B cell (primary cell): Measurements from ENCODE around the gene METTL23. TPM values are rescaled to one million over a fixed set of nuclear protein-coding genes. Genes with fewer than 3 reads are reported as not detected.

ENCODE experiments used
- ATAC-seq: fragments of 200-7000 bp; cut with Tn5 transposase; one replicate; pipeline ENCODE4 v1.10.0; 2021; ENCODE audit warnings: low read depth, mild to moderate bottlenecking, moderate number of reproducible peaks, moderate library complexity
- CTCF ChIA-PET: fragments of 350-600 bp; sonication (Branson Sonifier 250); formaldehyde crosslinking; loops from one replicate; lab custom pipeline; 2021; ENCODE audit warnings: antibody characterized with exemption, inconsistent platforms; lab: Charles Lee
- POLR2A ChIA-PET: fragments of 350-600 bp; sonication (Branson Sonifier 250); formaldehyde crosslinking; loops from one replicate; lab custom pipeline; 2021; ENCODE audit warnings: antibody characterized with exemption; lab: Charles Lee
- DNase-seq: peaks from one replicate; pipeline ENCODE4 v3.0.0; 2013
- H2AFZ ChIP-seq: 2 replicates; pipeline ENCODE4 v1.6.1; 2012; ENCODE audit warnings: mild to moderate bottlenecking, low read depth, low read length; ENCODE audit not compliant: insufficient read depth, poor library complexity, severe bottlenecking
- H3K27ac ChIP-seq, 2 donors: 1 replicate in 1 of 2; 2 replicates in 1 of 2; pipeline ENCODE4 v1.5.1; 2012 to 2013; ENCODE audit warnings: low read length in 2 of 2, mild to moderate bottlenecking in 2 of 2, moderate library complexity in 1 of 2
- H3K27me3 ChIP-seq, 4 experiments: fragments of 200-600 bp in 1 of 4; sonication (generic) in 1 of 4; replicated peaks in 1 of 4; 1 replicate in 2 of 4; 2 replicates in 2 of 4; pipeline versions ENCODE4 v1.6.1 to v1.7.0; 2013 to 2016; ENCODE audit warnings: low read length in 3 of 4, mild to moderate bottlenecking in 2 of 4, mixed read lengths in 1 of 4, moderate library complexity in 1 of 4; ENCODE audit not compliant: insufficient read depth in 4 of 4, control insufficient read depth in 3 of 4; ENCODE audit errors: control extremely low read depth in 1 of 4
- H3K36me3 ChIP-seq, 2 experiments: replicated peaks in 1 of 2; 1 replicate in 1 of 2; 2 replicates in 1 of 2; pipeline versions ENCODE4 v1.6.1 to v1.7.1; 2013; ENCODE audit warnings: low read length in 1 of 2; ENCODE audit not compliant: insufficient read depth in 2 of 2, control insufficient read depth in 1 of 2; ENCODE audit errors: control extremely low read depth in 1 of 2, extremely low read depth in 1 of 2
- H3K4me1 ChIP-seq, 2 donors: fragments of 200-600 bp in 1 of 2; sonication (generic) in 1 of 2; 1 replicate in 1 of 2; 2 replicates in 1 of 2; pipeline versions ENCODE4 v1.5.1 to v1.6.1; 2013 to 2017; ENCODE audit warnings: low read length in 2 of 2; ENCODE audit not compliant: control insufficient read depth in 2 of 2, insufficient read depth in 2 of 2
- H3K4me2 ChIP-seq: replicated peaks from 2 replicates; pipeline ENCODE3; 2012; ENCODE audit warnings: mild to moderate bottlenecking, low read depth, low read length; ENCODE audit not compliant: poor library complexity, severe bottlenecking
- H3K4me3 ChIP-seq, 5 experiments: fragments of 200-600 bp in 1 of 5; sonication (generic) in 1 of 5; 1 replicate in 3 of 5; 2 replicates in 2 of 5; pipeline versions ENCODE4 v1.5.1 to v1.7.0; 2011 to 2016; ENCODE audit warnings: low read length in 4 of 5, mild to moderate bottlenecking in 4 of 5, low read depth in 2 of 5, control low read depth in 1 of 5, moderate library complexity in 1 of 5; ENCODE audit not compliant: insufficient read depth in 1 of 5; ENCODE audit errors: control extremely low read depth in 1 of 5, extremely low read depth in 1 of 5
- H3K79me2 ChIP-seq: fragments of 200-600 bp; sonication (generic); one replicate; pipeline ENCODE4 v1.6.0; 2016; ENCODE audit warnings: low read length; ENCODE audit not compliant: control insufficient read depth, insufficient read depth
- H3K9ac ChIP-seq: fragments of 200-600 bp; sonication (generic); 2 replicates; pipeline ENCODE4 v1.6.1; 2017; ENCODE audit warnings: mild to moderate bottlenecking, low read length, moderate library complexity
- H3K9me3 ChIP-seq, 3 donors: one replicate each; pipeline versions ENCODE4 v1.6.1 to v1.7.1; 2013; ENCODE audit warnings: low read length in 2 of 3; ENCODE audit not compliant: control insufficient read depth in 2 of 3, insufficient read depth in 1 of 3; ENCODE audit errors: control extremely low read depth in 1 of 3
- H4K20me1 ChIP-seq: 2 replicates; pipeline ENCODE4 v1.6.0; 2012; ENCODE audit warnings: mild to moderate bottlenecking, low read length; ENCODE audit not compliant: insufficient read depth, control insufficient read depth, poor library complexity, severe bottlenecking
- H3K27ac Mint-ChIP-seq: one replicate; pipeline ENCODE4 v1.8.0; 2021; ENCODE audit warnings: mixed read lengths
- H3K27me3 Mint-ChIP-seq: one replicate; pipeline ENCODE4 v1.8.0; 2021; ENCODE audit warnings: mixed read lengths
- H3K4me1 Mint-ChIP-seq: one replicate; pipeline ENCODE4 v1.8.0; 2021; ENCODE audit warnings: mixed read lengths
- H3K4me3 Mint-ChIP-seq: one replicate; pipeline ENCODE4 v1.8.0; 2021; ENCODE audit warnings: mixed read lengths
- H3K9me3 Mint-ChIP-seq: one replicate; pipeline ENCODE4 v1.8.0; 2022; ENCODE audit warnings: mixed read lengths; ENCODE audit not compliant: insufficient read depth
- EZH2 ChIP-seq: IDR thresholded peaks from 2 replicates; pipeline ENCODE4 v1.6.1; 2012; ENCODE audit warnings: borderline replicate concordance, low read depth, mild to moderate bottlenecking, moderate library complexity, low read length; ENCODE audit not compliant: insufficient read depth, poor library complexity, severe bottlenecking
- whole genome bisulfite sequencing: methylation state at CpG from one replicate; pipeline ENCODE4 v1.1.5; 2013; ENCODE audit warnings: missing lambda C conversion rate; ENCODE audit not compliant: insufficient coverage; 5-methylcytosine and 5-hydroxymethylcytosine counted together
- intact Hi-C: fragments of 100-400 bp; cut with micrococcal nuclease; formaldehyde crosslinking; loops from one replicate; pipeline ENCODE4 v1.10.0; 2022
- polyA plus RNA-seq: library from polyadenylated mRNA; depleted of rRNA; stranded (reverse); fragments of >200 nt; gene quantifications from 2 replicates; pipeline ENCODE4 v1.2.3, GENCODE V29; 2012
- total RNA-seq, 2 donors: library from RNA; stranded (reverse); fragments of 120-200 nt in 1 of 2; gene quantifications; 1 replicate in 1 of 2; 2 replicates in 1 of 2; pipeline versions ENCODE4 v1.2.3 to v1.2.4, GENCODE V29; 2013 to 2022
- TF ChIP-seq, protein P1 (sequence below): fragments of 200-600 bp; IDR thresholded peaks from one replicate; pipeline ENCODE4 v1.8.0; 2022; ENCODE audit warnings: antibody characterized with exemption, mild to moderate bottlenecking

METTL23 gene
- total and polyA plus RNA-seq, 2 donors (not counting 1 experiment from before 2014, with no cell fraction given) = 64.0 to 68.1 TPM

DNA sequence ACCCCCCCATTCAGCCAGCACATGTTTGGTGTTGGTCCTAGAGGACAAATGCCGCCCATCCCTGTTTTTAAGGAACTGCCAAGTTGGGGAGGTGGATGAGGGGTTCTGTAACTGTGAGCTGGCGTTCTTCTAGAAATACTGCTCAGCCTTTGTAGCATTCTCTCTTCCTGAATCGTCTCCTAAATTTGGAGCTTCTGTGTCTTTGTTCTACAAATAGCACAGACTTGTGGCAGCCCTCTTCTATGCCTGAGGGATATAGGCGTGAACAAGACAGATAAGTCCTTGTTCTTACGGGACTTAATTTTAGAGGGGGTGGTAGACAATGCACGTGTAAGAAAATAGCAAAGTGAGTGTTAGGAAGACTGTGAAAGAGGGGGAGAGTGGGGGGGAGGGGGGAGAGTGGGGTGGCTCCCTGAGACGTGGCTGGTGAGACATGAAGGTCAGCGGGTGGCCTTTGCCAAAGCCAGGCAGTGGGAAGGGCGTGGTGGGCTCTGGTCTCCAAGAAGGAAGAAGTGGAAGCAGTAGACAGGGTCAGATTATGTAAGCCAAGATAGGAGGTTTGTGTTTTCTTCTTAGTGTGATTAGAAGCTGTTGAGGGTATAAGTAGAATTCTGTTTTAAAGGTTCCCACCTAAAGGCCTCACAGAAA, 21.2 kb downstream of the METTL23 start:
- Histone ChIP-seq H2AFZ (no peak overlapping the region), H3K79me2 (peaks cover 5% of the 10 kb centered on the region), H3K4me2 (no peak overlapping the region), H3K9me3 (no peaks in the 10 kb centered on the region), H4K20me1 (no peaks in the 10 kb centered on the region), H3K36me3 (peaks cover 18 to 38% of the 10 kb centered on the region in 2 experiments), H3K9ac (no peak overlapping the region), H3K4me3 (no peak overlapping the region), H3K4me1 (peaks cover 0 to 11% of the 10 kb centered on the region in 2 donors), H3K27ac (no peak overlapping the region), H3K27me3 (no peaks in the 10 kb centered on the region)
- WGBS = 91% methylated on average over 8 of the region's 9 CpGs
- no peak overlapping the region for H3K4me3 Mint-ChIP-seq
- intact Hi-C loops = no loop called here
- ATAC-seq = no peak
- DNase-seq = no peak
- no peak overlapping the region for H3K27ac Mint-ChIP-seq
- no peaks in the 10 kb centered on the region for H3K27me3 Mint-ChIP-seq
- ChIA-PET POLR2A (no interaction called here), CTCF (interaction anchor here (1.3 kb wide), 1 partner anchor 25 kb away, joined by 3 read pairs; no protein-coding TSS in a partner anchor)
- no peak for TF ChIP-seq EZH2
- TF ChIP-seq, protein P1, sequence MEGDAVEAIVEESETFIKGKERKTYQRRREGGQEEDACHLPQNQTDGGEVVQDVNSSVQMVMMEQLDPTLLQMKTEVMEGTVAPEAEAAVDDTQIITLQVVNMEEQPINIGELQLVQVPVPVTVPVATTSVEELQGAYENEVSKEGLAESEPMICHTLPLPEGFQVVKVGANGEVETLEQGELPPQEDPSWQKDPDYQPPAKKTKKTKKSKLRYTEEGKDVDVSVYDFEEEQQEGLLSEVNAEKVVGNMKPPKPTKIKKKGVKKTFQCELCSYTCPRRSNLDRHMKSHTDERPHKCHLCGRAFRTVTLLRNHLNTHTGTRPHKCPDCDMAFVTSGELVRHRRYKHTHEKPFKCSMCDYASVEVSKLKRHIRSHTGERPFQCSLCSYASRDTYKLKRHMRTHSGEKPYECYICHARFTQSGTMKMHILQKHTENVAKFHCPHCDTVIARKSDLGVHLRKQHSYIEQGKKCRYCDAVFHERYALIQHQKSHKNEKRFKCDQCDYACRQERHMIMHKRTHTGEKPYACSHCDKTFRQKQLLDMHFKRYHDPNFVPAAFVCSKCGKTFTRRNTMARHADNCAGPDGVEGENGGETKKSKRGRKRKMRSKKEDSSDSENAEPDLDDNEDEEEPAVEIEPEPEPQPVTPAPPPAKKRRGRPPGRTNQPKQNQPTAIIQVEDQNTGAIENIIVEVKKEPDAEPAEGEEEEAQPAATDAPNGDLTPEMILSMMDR = no peak
- peaks cover 3% of the 10 kb centered on the region for H3K4me1 Mint-ChIP-seq
- no peaks in the 10 kb centered on the region for H3K9me3 Mint-ChIP-seq

DNA sequence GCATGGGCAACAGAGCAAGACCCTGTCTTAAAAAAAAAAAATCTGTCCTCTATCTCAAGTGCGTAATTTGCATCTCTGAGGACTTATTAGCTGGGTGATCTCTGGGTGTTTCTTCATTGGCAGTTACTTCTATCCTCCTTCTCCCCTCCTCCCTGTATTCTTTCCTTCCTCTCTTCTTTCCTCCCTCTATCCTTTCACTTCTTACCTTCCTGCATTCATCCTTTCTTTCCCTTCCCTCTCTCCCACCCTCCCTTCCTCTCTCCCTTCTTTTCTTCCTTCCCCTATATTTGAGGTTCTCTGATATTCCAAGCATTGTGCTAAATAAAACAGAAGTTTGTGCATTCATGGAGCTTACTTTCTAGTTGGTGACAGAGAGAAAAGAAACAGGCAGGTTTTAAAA, 22.0 kb downstream of the METTL23 start:
- no peak overlapping the region for H3K4me3 Mint-ChIP-seq
- TF ChIP-seq, protein P1 = no peak
- TF ChIP-seq EZH2 = no peak
- no peak overlapping the region for H3K27ac Mint-ChIP-seq

More for the DNA sequence above, 22.0 kb downstream of the METTL23 start:
- Mint-ChIP-seq H3K27me3 (no peaks in the 10 kb centered on the region), H3K4me1 (peaks cover 11% of the 10 kb centered on the region), H3K9me3 (no peaks in the 10 kb centered on the region)
- WGBS = 100% methylated on average over 1 of the region's 1 CpG
- Histone ChIP-seq H3K27ac (no peak overlapping the region), H2AFZ (no peak overlapping the region), H3K27me3 (no peaks in the 10 kb centered on the region), H3K4me1 (peaks cover 0 to 15% of the 10 kb centered on the region in 2 donors), H4K20me1 (no peaks in the 10 kb centered on the region), H3K36me3 (peaks cover 18 to 38% of the 10 kb centered on the region in 2 experiments), H3K4me2 (no peak overlapping the region), H3K79me2 (peaks cover 5% of the 10 kb centered on the region), H3K4me3 (no peak overlapping the region), H3K9ac (no peak overlapping the region), H3K9me3 (no peaks in the 10 kb centered on the region)
- ATAC-seq (no peak), DNase-seq (no peak)
- intact Hi-C loops = no loop called here
- CTCF ChIA-PET = no interaction called here
- POLR2A ChIA-PET = no interaction called here
